Activated T-cell treated with anti-CD3 and anti-CD28 coated beads for 24 hours (primary cell): ENCODE results near the gene STK31.
"Not testable (repeated sequence)": the region's sequence is repeated elsewhere in the genome, so short reads cannot be mapped to it uniquely, and the experiment has no call there.

Experiments
- DNase-seq: peaks from one replicate; pipeline ENCODE4 v3.0.0-alpha.2; 2020; ENCODE audit warnings: low read depth

The STK31 gene, protein sequence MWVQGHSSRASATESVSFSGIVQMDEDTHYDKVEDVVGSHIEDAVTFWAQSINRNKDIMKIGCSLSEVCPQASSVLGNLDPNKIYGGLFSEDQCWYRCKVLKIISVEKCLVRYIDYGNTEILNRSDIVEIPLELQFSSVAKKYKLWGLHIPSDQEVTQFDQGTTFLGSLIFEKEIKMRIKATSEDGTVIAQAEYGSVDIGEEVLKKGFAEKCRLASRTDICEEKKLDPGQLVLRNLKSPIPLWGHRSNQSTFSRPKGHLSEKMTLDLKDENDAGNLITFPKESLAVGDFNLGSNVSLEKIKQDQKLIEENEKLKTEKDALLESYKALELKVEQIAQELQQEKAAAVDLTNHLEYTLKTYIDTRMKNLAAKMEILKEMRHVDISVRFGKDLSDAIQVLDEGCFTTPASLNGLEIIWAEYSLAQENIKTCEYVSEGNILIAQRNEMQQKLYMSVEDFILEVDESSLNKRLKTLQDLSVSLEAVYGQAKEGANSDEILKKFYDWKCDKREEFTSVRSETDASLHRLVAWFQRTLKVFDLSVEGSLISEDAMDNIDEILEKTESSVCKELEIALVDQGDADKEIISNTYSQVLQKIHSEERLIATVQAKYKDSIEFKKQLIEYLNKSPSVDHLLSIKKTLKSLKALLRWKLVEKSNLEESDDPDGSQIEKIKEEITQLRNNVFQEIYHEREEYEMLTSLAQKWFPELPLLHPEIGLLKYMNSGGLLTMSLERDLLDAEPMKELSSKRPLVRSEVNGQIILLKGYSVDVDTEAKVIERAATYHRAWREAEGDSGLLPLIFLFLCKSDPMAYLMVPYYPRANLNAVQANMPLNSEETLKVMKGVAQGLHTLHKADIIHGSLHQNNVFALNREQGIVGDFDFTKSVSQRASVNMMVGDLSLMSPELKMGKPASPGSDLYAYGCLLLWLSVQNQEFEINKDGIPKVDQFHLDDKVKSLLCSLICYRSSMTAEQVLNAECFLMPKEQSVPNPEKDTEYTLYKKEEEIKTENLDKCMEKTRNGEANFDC

DNA sequence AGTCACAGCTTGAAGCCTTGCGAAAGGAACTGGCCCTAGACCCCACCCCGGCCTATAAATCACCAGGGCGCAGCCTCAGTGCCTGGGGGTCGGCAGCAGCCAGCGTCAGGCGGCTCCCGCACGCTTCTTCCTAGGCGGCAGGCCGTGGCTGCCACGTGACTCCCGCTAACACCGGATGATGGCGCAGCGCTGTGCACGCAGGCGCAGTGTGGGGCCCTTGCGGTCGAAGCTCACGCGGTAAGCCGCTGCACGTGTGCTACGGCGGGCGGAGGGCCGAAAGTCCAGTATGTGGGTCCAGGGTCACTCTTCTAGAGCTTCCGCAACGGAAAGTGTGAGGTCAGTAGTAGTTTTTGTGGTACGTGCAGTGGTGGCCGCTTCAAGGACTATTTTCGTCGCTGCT lies at the start of gene STK31:
Gene STK31, plus strand, starts transcription at position 220 of the 400 bp plus-strand sequence. Its CDS starts 67 bp downstream, at position 287.
- DNase-seq, result no peak

- no peak for DNase-seq
Observed at GRCh38 chr7:23661385-23661784, 48.6 kb upstream of the STK31 start.

DNA sequence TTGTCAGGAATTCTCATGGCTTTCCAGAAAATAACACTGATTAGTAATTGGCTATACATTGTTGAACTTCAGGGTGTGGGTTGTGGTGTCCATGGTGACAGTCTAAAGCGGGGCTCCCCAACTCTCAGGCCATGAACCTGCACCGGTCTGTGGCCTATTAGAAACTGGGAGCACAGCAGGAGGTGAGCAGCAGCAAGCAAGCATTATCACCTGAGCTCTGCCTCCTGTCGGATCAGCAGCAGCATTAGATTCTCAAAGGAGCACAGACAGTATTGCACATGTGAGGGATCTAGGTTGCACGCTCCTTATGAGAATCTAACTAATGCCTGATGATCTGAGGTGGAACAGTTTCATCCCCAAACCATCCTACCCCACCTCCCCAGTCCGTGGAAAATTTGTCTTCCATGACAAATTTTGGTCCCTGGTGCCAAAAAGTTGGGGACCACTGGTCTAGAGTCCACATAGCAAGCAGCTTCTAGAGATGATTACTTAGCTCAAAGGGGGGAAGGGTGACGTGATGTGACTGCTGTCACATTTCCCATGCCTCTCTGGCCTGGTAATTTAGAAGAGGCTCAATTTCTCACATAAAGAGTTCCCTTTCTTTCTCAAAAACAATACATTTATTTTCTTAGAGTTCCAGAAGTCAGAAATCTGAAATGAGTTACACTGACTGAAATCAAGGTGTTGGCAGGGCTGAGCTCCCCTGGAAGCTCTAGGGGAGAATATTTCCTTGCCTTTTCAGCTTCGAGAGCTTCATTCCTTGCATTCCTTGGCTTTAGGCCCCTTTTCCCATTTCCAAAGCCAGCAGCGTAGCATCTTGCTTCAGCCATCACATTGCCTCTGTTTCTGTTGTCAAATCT lies 47.7 kb upstream of the STK31 start:
- no peak for DNase-seq

- no peak for DNase-seq
Observed at GRCh38 chr7:23662984-23663313, 47.1 kb upstream of the STK31 start.

- DNase-seq, result no peak
Observed at GRCh38 chr7:23664122-23664521, 45.9 kb upstream of the STK31 start.

GRCh38 chr7:23672033-23672432 lies 38.0 kb upstream of the STK31 start:
- no peak for DNase-seq

GRCh38 chr7:23679898-23680413 lies 30.1 kb upstream of the STK31 start, which contains the start of gene FAM221A:
FAM221A (plus strand) TSS chr7:23680199; CDS start chr7:23680219, 20 bp downstream.
- peak; percentile 79 for DNase-seq

- DNase-seq, result peak; percentile 16
Observed at GRCh38 chr7:23680414-23681405, 29.3 kb upstream of the STK31 start.

DNA sequence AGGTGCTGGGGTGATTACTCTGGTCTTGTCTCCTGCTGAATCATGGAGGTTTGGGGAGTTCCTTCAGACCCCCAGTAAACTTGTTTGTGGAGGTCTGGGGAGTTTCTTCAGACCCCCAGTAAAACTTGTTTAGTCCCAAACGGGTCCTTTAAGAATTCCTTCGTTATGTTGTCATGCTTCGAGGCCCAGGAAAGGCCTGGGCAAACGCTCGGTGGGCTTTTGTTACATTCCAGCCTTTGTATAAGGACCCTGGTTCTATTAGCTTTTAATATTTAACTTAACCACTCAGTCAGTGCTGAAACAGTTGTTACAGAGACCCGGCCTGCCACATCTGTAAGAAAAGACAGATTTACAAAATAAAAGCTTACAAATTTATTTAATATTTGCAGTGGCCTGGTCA lies 26.0 kb upstream of the STK31 start:
- not testable (repeated sequence) for DNase-seq

- DNase-seq, result no peak
Observed at GRCh38 chr7:23685731-23686130, 24.3 kb upstream of the STK31 start.

DNA sequence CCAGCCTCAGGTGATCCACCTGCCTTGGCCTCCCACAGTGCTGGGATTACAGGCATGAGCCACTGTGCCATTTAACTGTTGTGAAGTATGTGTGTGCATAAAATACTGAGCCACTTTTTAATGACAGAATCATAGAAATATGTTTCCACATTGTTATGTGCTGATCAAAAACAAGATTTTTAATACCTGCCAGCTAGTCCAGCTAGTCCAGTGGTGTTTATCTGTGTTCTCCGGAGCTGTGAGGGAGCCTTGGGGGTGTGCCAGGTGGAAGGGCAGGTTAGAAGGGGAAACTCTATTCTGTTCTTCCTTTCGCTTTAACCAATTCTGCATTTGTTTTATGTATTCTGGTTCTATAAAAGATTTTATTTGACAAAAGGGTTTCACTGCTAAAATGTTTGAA lies 23.0 kb upstream of the STK31 start:
- no peak for DNase-seq

- DNase-seq, result no peak
Observed at GRCh38 chr7:23689165-23689564, 20.9 kb upstream of the STK31 start.

DNA sequence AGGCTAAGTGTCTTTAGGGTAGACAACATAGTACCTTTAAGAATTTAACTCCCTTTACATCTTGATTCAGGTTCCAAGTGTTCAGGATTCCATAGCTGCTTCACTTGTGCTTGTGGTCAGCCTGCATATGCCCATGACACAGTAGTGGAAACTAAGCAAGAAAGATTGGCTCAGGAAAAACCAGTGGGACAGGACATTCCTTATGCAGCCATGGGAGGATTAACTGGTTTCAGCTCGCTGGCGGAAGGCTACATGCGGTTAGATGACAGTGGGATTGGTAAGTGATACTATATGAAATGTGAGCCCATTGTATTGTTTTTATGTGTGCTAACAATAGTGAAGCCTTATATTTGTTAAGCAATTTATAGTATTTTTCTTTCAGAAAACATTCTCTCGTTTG lies 18.7 kb upstream of the STK31 start:
- no peak for DNase-seq

DNA sequence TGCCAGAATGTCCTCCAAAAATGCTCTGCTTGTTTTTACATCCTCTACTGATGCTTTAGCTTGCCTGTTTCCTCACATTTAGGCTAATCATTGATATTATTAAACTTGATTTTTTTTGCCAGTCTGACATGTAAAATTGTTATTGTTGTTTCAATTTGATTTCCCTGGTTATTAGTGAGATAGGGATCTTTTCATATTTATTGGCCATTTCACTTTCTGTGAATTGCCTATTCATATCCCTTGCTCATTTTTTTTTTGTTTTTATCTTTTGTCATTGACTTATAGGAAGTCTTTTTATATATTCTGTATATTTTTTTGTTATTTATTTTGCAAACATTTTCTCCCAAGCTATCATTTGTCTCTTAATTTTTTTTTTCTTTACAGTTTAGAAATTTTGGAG lies 16.8 kb upstream of the STK31 start:
- no peak for DNase-seq

DNA sequence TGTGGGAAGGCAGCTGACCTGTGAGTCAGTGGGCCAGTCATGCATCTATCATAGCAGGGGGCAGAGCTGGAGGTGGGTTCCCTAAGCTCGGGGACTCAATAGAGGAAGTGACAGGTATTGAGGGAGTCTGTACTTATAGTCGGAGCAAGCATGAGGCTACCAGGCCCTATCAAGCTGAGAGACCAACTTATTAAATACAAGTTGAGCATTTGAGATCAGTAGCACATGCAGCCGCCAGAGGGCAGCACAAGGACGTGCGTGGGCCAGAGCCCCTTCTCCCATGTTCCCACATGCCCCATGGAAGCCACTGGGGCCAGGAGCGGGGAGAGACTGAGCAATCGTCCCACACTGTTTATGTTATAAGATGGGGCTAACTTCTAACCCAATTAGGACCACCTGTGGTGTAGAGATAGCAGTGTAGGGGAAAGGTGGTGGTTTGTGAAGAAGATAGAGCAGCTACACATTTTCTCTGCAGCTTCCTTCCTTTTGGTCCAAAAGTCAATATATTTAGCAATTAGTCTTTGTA lies 13.0 kb upstream of the STK31 start:
- peak; percentile 16 for DNase-seq

DNA sequence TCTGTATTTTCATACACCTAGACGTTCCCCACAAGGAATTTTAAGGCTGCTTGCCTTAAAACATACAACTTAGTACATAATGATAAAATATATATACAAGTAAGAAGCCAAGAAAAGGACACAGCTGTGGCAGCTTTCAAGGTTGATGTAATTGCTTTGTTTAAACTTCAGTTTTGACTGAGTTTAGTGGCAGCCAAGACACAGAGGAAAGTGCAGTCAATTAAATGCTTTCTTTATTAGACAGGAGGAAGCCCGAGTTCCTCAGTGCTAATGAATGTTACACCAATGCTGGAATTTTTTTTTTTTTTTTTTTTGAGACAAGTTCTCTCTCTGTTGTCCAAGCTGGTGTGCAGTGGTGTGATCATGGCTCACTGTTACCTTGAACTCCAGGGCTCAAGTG lies 11.2 kb upstream of the STK31 start:
- DNase-seq, result no peak

DNA sequence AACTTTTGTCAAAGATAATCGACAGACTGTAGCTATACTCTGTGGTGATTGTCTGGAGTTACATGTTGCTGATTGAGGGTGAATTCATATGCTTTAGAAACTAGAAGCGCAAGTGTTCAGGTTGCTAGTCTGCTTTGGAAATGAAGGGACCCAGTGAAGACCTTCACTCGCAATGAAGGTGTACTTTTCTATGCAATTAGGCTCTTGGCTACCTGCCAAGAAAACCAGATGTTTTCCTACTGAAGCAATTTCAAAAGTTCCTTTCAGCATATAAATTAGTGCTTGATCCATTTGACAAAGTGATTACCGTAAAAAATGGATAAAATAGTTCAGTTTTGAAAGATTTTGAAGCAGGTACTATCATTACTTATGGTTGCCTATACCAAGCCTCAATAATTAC lies 10.0 kb upstream of the STK31 start:
- DNase-seq, result no peak

DNA sequence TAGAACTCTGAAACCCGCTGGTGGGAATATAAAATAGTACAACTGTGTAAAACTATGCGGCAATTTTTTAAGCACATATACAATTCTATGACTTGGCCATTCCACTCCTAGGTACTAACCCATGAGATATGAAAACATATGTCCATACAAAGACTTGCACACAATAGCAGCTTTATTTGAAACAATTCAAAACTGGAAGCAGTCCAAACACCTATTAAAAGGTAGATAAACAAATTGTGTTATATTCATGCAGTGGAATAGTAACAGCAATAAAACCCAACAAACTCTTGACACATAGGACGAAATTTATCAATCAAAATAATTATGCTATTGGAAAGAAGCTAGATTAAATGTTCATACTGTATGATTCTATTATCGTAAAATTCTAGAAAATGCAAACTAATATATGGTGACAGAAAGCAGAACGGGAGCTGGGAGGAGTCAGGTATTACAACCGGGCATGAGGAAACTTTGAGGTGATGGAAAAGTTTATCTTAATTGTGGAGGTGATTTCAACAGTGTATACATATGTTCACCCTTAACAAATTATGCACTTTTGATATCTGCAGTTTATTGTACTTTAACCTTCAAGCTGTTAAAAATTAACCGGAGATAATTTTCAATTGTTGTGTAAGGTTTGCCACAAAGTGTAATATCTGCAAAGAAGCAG lies 803 bp upstream of the STK31 start:
- DNase-seq, result no peak
